GM19463 (cell line): ENCODE measurements around the gene PPP1R2C.

Experiments
- ATAC-seq: cut with Tn5 transposase; IDR thresholded peaks from one replicate; pipeline ENCODE4 v1.9.1; 2021; ENCODE audit warnings: mild to moderate bottlenecking, moderate library complexity; ENCODE audit not compliant: unreplicated experiment

Gene PPP1R2C

GRCh38 chrX:42751573-42751972 lies 26.4 kb downstream of the PPP1R2C start:
- no peak for ATAC-seq

DNA sequence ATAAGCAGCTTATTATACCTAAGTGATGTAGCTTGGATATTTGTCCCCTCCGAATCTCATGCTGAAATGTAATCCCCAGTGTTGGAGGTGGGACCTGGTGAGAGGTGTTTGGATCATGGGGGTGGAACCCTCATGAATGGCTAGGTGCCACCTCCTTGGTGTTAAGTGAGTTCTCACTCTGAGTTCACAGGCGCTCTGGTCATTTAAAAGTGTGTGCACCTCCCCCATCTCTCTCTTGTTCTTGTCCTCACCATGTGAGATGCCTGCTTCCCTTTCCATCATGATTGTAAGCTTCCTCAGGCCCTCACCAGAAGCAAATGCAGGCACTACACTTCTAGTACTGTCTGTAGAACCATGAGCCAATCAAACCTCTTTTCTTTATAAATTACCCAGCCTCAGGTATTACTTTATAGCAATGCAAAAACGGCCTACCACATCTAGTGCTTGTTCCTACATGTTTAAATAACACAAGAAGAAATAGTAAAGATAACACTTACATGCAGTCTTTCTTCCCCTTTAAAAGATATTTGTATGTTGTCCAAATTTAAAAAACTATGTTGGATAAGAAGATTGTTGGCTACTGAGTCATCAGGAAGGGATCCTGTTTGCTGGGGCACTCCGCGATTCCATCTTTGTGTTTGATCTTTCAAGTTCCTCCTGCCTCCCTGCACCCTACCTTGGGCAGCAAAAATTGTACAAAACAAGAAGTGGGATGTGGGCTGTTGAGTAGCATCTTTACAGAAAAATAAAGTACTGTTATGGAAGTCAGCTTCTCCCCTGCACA lies 29.7 kb downstream of the PPP1R2C start:
- ATAC-seq = no peak

GRCh38 chrX:42746606-42747005 lies 31.4 kb downstream of the PPP1R2C start:
- no peak for ATAC-seq

- no peak for ATAC-seq
These were observed 37.5 kb downstream of the PPP1R2C start for GRCh38 chrX:42740456-42740855.

DNA sequence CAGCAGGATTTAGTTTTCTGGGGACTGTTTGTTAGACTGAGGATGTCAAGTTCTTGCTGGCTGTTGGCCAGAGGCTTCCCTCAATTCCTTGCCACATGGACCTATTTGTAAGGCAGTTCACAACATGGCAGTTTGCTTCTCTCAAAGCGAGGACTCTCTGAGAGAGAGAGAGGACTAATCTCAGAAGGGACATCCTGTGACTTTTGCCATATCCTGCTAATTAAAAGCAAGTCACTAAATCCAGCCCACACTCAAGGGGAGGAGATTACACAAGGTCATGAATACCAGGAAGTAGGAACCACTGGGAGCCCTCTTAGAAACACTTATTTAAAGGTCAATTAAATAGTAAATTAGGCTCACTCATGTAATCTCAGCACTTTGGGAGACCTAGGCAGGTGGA lies 38.2 kb downstream of the PPP1R2C start:
- ATAC-seq = no peak

DNA sequence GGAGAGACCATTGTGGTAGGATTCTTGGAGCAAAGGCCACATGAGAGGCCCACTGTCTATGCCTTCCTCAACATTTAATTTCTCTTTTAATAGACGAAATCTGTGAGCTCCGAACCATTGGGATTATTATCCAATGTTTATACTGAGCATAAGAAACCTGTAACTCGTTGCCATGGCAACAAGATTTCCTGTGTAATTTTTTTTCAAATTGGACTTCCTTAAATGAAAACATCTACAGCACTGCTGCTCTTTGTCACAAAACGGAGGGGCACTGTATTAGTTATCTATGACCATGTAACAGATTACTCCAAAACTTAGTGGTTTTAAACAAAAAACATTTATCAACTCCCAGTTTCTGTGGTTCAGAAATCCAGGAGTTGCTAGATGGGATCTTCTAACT lies 38.7 kb downstream of the PPP1R2C start:
- no peak for ATAC-seq

GRCh38 chrX:42738552-42738951 lies 39.4 kb downstream of the PPP1R2C start:
- no peak for ATAC-seq

- ATAC-seq = no peak
These were observed 42.7 kb downstream of the PPP1R2C start for GRCh38 chrX:42735250-42735649.

- no peak for ATAC-seq
These were observed 45.5 kb downstream of the PPP1R2C start for GRCh38 chrX:42732506-42732905.
